IMR-90 (cell line): Measurements from ENCODE around the gene ROBO1. TPM values are rescaled to one million over a fixed set of nuclear protein-coding genes. Genes with fewer than 3 reads are reported as not detected.

Experiments used
- ATAC-seq: fragments of 200-7000 bp; cut with Tn5 transposase; 2 replicates; pipeline ENCODE4 v1.9.1; 2020; ENCODE audit warnings: low read depth, mild to moderate bottlenecking, moderate library complexity
- BruUV-seq: library from RNA; stranded (reverse); fragments of 400-500 nt; replicated peaks from 2 replicates; lab custom pipeline; 2021; lab: Mats Ljungman, UMichigan
- CTCF ChIA-PET: fragments of 300-600 bp; formaldehyde crosslinking; extraction: SDS; loops from one replicate; lab custom pipeline; 2021; ENCODE audit warnings: antibody characterized with exemption; lab: Yijun Ruan, JAX
- POLR2A ChIA-PET: fragments of 300-600 bp; sonication (Branson Sonifier 250); formaldehyde crosslinking; loops from one replicate; lab custom pipeline; 2022; ENCODE audit warnings: antibody characterized with exemption; ENCODE audit not compliant: unreplicated experiment; lab: Charles Lee
- DNase-seq: peaks from one replicate; pipeline ENCODE4 v3.0.0; 2013
- H2AFZ ChIP-seq: replicated peaks from 2 replicates; pipeline ENCODE3; 2013; ENCODE audit warnings: low read length, mild to moderate bottlenecking; ENCODE audit not compliant: poor library complexity
- H2AK5ac ChIP-seq: 2 replicates; pipeline ENCODE4 v1.6.1; 2013; ENCODE audit warnings: low read depth, low read length, inconsistent platforms
- H2AK9ac ChIP-seq: replicated peaks from 2 replicates; pipeline ENCODE3; 2013; ENCODE audit warnings: mild to moderate bottlenecking, low read depth, low read length, moderate library complexity; ENCODE audit not compliant: poor library complexity
- H2BK120ac ChIP-seq: 2 replicates; pipeline ENCODE4 v1.6.1; 2013; ENCODE audit warnings: low read depth, low read length, inconsistent platforms
- H2BK15ac ChIP-seq: 3 replicates; pipeline ENCODE4 v1.6.1; 2013; ENCODE audit warnings: low read depth, low read length, inconsistent platforms
- H2BK20ac ChIP-seq: 2 replicates; pipeline ENCODE4 v1.6.1; 2013; ENCODE audit warnings: low read depth, mild to moderate bottlenecking, inconsistent platforms, low read length, moderate library complexity
- H2BK5ac ChIP-seq: 2 replicates; pipeline ENCODE4 v1.6.1; 2013; ENCODE audit warnings: mild to moderate bottlenecking, low read depth, low read length, inconsistent platforms; ENCODE audit not compliant: poor library complexity, severe bottlenecking
- H3K14ac ChIP-seq: replicated peaks from 2 replicates; pipeline ENCODE4 v1.6.1; 2013; ENCODE audit warnings: low read depth, low read length, inconsistent platforms
- H3K18ac ChIP-seq: 2 replicates; pipeline ENCODE4 v1.6.1; 2013; ENCODE audit warnings: low read depth, low read length, control low read depth
- H3K23ac ChIP-seq: 2 replicates; pipeline ENCODE4 v1.6.1; 2013; ENCODE audit warnings: low read depth, low read length, inconsistent platforms
- H3K27ac ChIP-seq: 2 replicates; pipeline ENCODE4 v1.5.1; 2013; ENCODE audit warnings: mild to moderate bottlenecking, control low read depth, low read length; ENCODE audit not compliant: insufficient read depth
- H3K27me3 ChIP-seq: 2 replicates; pipeline ENCODE4 v1.6.1; 2013; ENCODE audit warnings: low read length; ENCODE audit not compliant: control insufficient read depth, insufficient read depth
- H3K36me3 ChIP-seq: 2 replicates; pipeline ENCODE4 v1.6.1; 2013; ENCODE audit warnings: low read length, mixed read lengths; ENCODE audit not compliant: control insufficient read depth, insufficient read depth
- H3K4ac ChIP-seq: 2 replicates; pipeline ENCODE4 v1.6.1; 2013; ENCODE audit warnings: low read depth, low read length, inconsistent platforms
- H3K4me1 ChIP-seq: 2 replicates; pipeline ENCODE4 v1.6.1; 2013; ENCODE audit warnings: low read length, mixed read lengths; ENCODE audit not compliant: control insufficient read depth, insufficient read depth
- H3K4me2 ChIP-seq: 2 replicates; pipeline ENCODE4 v1.6.1; 2013; ENCODE audit warnings: low read depth, mild to moderate bottlenecking, control low read depth, low read length, moderate library complexity
- H3K4me3 ChIP-seq: 2 replicates; pipeline ENCODE4 v1.5.1; 2013; ENCODE audit warnings: low read depth, mild to moderate bottlenecking, control low read depth, low read length, moderate library complexity; ENCODE audit not compliant: insufficient read depth
- H3K56ac ChIP-seq: 2 replicates; pipeline ENCODE4 v1.6.1; 2013; ENCODE audit warnings: low read length, inconsistent platforms; ENCODE audit not compliant: insufficient read depth; ENCODE audit errors: extremely low read depth
- H3K79me1 ChIP-seq, 2 experiments: 2 replicates each; pipeline ENCODE4 v1.6.1; 2013; ENCODE audit warnings: low read length in 2 of 2, inconsistent platforms in 1 of 2, low read depth in 1 of 2
- H3K9ac ChIP-seq: 2 replicates; pipeline ENCODE4 v1.6.1; 2013; ENCODE audit warnings: low read depth, low read length, control low read depth
- H3K9me1 ChIP-seq: 2 replicates; pipeline ENCODE4 v1.6.1; 2013; ENCODE audit warnings: low read length, inconsistent platforms; ENCODE audit not compliant: insufficient read depth
- H3K9me3 ChIP-seq: 2 replicates; pipeline ENCODE4 v1.6.1; 2013; ENCODE audit warnings: low read length; ENCODE audit not compliant: control insufficient read depth, insufficient read depth
- H4K20me1 ChIP-seq: 2 replicates; pipeline ENCODE4 v1.6.1; 2013; ENCODE audit warnings: low read length, inconsistent platforms; ENCODE audit not compliant: insufficient read depth
- H4K5ac ChIP-seq: 2 replicates; pipeline ENCODE4 v1.6.1; 2013; ENCODE audit warnings: mild to moderate bottlenecking, low read depth, low read length, control low read depth
- H4K8ac ChIP-seq, 2 experiments: 2 replicates each; pipeline ENCODE4 v1.6.1; 2013; ENCODE audit warnings: low read depth in 2 of 2, low read length in 2 of 2, control low read depth in 1 of 2, inconsistent platforms in 1 of 2
- H4K91ac ChIP-seq: 2 replicates; pipeline ENCODE4 v1.6.1; 2013; ENCODE audit warnings: low read depth, low read length, inconsistent platforms; ENCODE audit not compliant: insufficient read depth
- BHLHE40 ChIP-seq: fragments of 150-350 bp; IDR thresholded peaks from 2 replicates; pipeline ENCODE4 v1.6.1; 2016; ENCODE audit warnings: mild to moderate bottlenecking, low read depth, low read length
- CEBPB ChIP-seq: IDR thresholded peaks from 2 replicates; pipeline ENCODE4 v1.6.1; 2012; ENCODE audit warnings: low read depth, low read length, improper control_type of control experiment
- CHD1 ChIP-seq: IDR thresholded peaks from 2 replicates; pipeline ENCODE4 v1.6.1; 2012; ENCODE audit warnings: low read depth, low read length, improper control_type of control experiment
- CTCF ChIP-seq: conservative IDR thresholded peaks from 2 replicates; pipeline ENCODE4 v1.5.1; 2012; ENCODE audit warnings: mild to moderate bottlenecking, low read depth, low read length, improper control_type of control experiment
- ELK1 ChIP-seq: fragments of 150-350 bp; IDR thresholded peaks from 2 replicates; pipeline ENCODE4 v1.6.1; 2016; ENCODE audit warnings: low read depth, mild to moderate bottlenecking, low read length, moderate library complexity, borderline replicate concordance
- FOS ChIP-seq: fragments of 150-350 bp; IDR thresholded peaks from 2 replicates; pipeline ENCODE4 v1.6.1; 2016; ENCODE audit warnings: low read depth, low read length
- MAFK ChIP-seq: IDR thresholded peaks from 2 replicates; pipeline ENCODE4 v1.6.1; 2012; ENCODE audit warnings: low read depth, low read length, improper control_type of control experiment
- MAZ ChIP-seq: IDR thresholded peaks from 2 replicates; pipeline ENCODE4 v1.6.1; 2012; ENCODE audit warnings: low read depth, mild to moderate bottlenecking, low read length, improper control_type of control experiment, moderate library complexity, borderline replicate concordance
- MXI1 ChIP-seq: IDR thresholded peaks from 2 replicates; pipeline ENCODE4 v1.6.1; 2012; ENCODE audit warnings: low read depth, mild to moderate bottlenecking, low read length, moderate library complexity, borderline replicate concordance
- NFE2L2 ChIP-seq: fragments of 150-350 bp; IDR thresholded peaks from 2 replicates; pipeline ENCODE4 v1.6.1; 2016; ENCODE audit warnings: low read depth, mild to moderate bottlenecking, low read length
- POLR2A ChIP-seq: IDR thresholded peaks from 2 replicates; pipeline ENCODE4 v1.6.1; 2012; ENCODE audit warnings: mild to moderate bottlenecking, low read depth, low read length
- RAD21 ChIP-seq: IDR thresholded peaks from 2 replicates; pipeline ENCODE4 v1.6.1; 2012; ENCODE audit warnings: low read length, improper control_type of control experiment
- RCOR1 ChIP-seq: IDR thresholded peaks from 2 replicates; pipeline ENCODE4 v1.6.1; 2012; ENCODE audit warnings: mild to moderate bottlenecking, low read length, improper control_type of control experiment; ENCODE audit not compliant: insufficient replicate concordance
- RFX5 ChIP-seq: IDR thresholded peaks from 2 replicates; pipeline ENCODE4 v1.8.0; 2012; ENCODE audit warnings: low read depth, mild to moderate bottlenecking, low read length, moderate library complexity
- SMC3 ChIP-seq: fragments of 150-350 bp; IDR thresholded peaks from 2 replicates; pipeline ENCODE4 v1.6.1; 2016; ENCODE audit warnings: low read depth, mild to moderate bottlenecking, antibody characterized with exemption, low read length, moderate library complexity
- USF2 ChIP-seq: fragments of 150-350 bp; IDR thresholded peaks from 2 replicates; pipeline ENCODE4 v1.6.1; 2017; ENCODE audit warnings: mild to moderate bottlenecking, antibody characterized with exemption, low read length, low read depth
- WGBS, 2 experiments: methylation state at CpG; one replicate each; pipeline versions ENCODE4 v1.1.5 to v1.1.7; 2013; ENCODE audit warnings: missing lambda C conversion rate in 2 of 2; ENCODE audit not compliant: insufficient read length in 1 of 2; ENCODE audit errors: extremely low coverage in 2 of 2; 5-methylcytosine and 5-hydroxymethylcytosine counted together
- dilution Hi-C: fragments of 300-500 bp; cut with HindIII; formaldehyde crosslinking; loops from one replicate; pipeline ENCODE4 v1.14.3; 2018; ENCODE audit warnings: low sequenced_read_pairs; ENCODE audit not compliant: unreplicated experiment
- in situ Hi-C: fragments of 300-500 bp; cut with MboI; formaldehyde crosslinking; loops from 3 replicates; pipeline ENCODE4 v1.14.3; 2019; ENCODE audit warnings: low sequenced_read_pairs, inconsistent platforms, mixed read lengths
- intact Hi-C: fragments of 100-400 bp; cut with micrococcal nuclease; formaldehyde crosslinking; loops from 2 replicates; pipeline ENCODE4 v1.10.0; 2022
- polyA plus RNA-seq, 3 experiments: library from polyadenylated mRNA; depleted of rRNA; stranded (reverse); fragments of >200 nt; gene quantifications; 2 replicates each; pipeline ENCODE4 v1.2.3, GENCODE V29; 2012; ENCODE audit warnings: low replicate concordance in 1 of 3
- total RNA-seq: library from RNA; depleted of rRNA; stranded (reverse); fragments of >200 nt; gene quantifications from 2 replicates; pipeline ENCODE4 v1.2.3, GENCODE V29; 2012

ROBO1 gene
- total and polyA plus RNA-seq, 2 of the 4 experiments (the other 2 are of a cell fraction), result 24.1 to 53.9 TPM

GRCh38 chr3:78610462-78611125, 1157.2 kb downstream of the ROBO1 start:
- Histone ChIP-seq H2AK5ac (no peak overlapping the region), H4K8ac (no peak overlapping the region), H2AK9ac (no peak overlapping the region), H3K9me1 (peaks cover 4% of the 10 kb centered on the region; the same call in 1 of the 2 replicates), H3K4me2 (no peak overlapping the region), H2BK5ac (no peak overlapping the region), H2BK20ac (no peak overlapping the region), H3K27ac (no peak overlapping the region), H2BK15ac (no peak overlapping the region), H3K79me1 (no peaks in the 10 kb centered on the region), H3K56ac (no peak overlapping the region), H3K27me3 (no peaks in the 10 kb centered on the region), H3K4me3 (no peak overlapping the region), H3K9me3 (no peaks in the 10 kb centered on the region), H3K4me1 (no peaks in the 10 kb centered on the region), H4K5ac (no peak overlapping the region), H2BK120ac (no peak overlapping the region), H4K20me1 (no peaks in the 10 kb centered on the region), H4K91ac (no peak overlapping the region), H3K9ac (no peak overlapping the region), H3K18ac (no peak overlapping the region), H3K23ac (no peak overlapping the region), H3K4ac (no peak overlapping the region), H3K36me3 (peaks cover 4% of the 10 kb centered on the region), H3K14ac (no peak overlapping the region), H2AFZ (no peak overlapping the region)
- DNase-seq (no peak), ATAC-seq (no peak)
- POLR2A ChIA-PET, result no interaction called here
- intact Hi-C loops (no loop called here), in situ Hi-C loops (no loop called here), dilution Hi-C loops (no loop called here)
- no CpG with 5 or more reads among the region's 3 CpGs for WGBS, 2 experiments
- BruUV-seq, result no TSS peak
- CTCF ChIA-PET, result no interaction called here
- TF ChIP-seq MXI1 (no peak), RFX5 (no peak), RCOR1 (no peak), BHLHE40 (no peak), ELK1 (no peak), SMC3 (no peak), MAZ (no peak), RAD21 (no peak), CEBPB (no peak), CTCF (no peak), CHD1 (no peak), USF2 (no peak), NFE2L2 (no peak), FOS (no peak), MAFK (no peak), POLR2A (no peak)
